ENCODE results near the gene ANO1.

Gene ANO1

GRCh38 chr11:70209391-70209912, 131.3 kb downstream of the ANO1 start:
- no peaks in the 10 kb centered on the region for H3K27me3 ChIP-seq (ENCODE audit: control insufficient read depth, low read length)
- no peak overlapping the region for H3K4me2 ChIP-seq (ENCODE audit: low read length)
- H3K36me3 ChIP-seq (ENCODE audit: control insufficient read depth, low read length), result peaks cover 49% of the 10 kb centered on the region
- H3F3A ChIP-seq (ENCODE audit: control insufficient read depth, insufficient read depth), result no peaks in the 10 kb centered on the region
- peaks cover 7% of the 10 kb centered on the region for H3K4me1 ChIP-seq (ENCODE audit: control insufficient read depth, low read length)
- H3K9me2 ChIP-seq (replicated peaks; ENCODE audit: control insufficient read depth, low read length), result no peaks in the 10 kb centered on the region
- H3K4me3 ChIP-seq (ENCODE audit: low read length), result no peak overlapping the region
- peaks cover 29% of the 10 kb centered on the region; the same call in 1 of the 2 replicates for H4K20me1 ChIP-seq (ENCODE audit: control insufficient read depth, insufficient read depth, low read depth, low read length)
- TF ChIP-seq EZH2phosphoT487 (IDR thresholded peaks at IDR 0.05; ENCODE audit: borderline replicate concordance, low read length) (no peak), CTCF (IDR thresholded peaks at IDR 0.05; ENCODE audit: low read depth, low read length, poor library complexity, severe bottlenecking) (no peak)
- no peaks in the 10 kb centered on the region for H3K9me3 ChIP-seq (ENCODE audit: control insufficient read depth, insufficient read depth, low read length)
- H3K27ac ChIP-seq (ENCODE audit: low read depth, low read length), result no peak overlapping the region
- H3K79me2 ChIP-seq (ENCODE audit: control insufficient read depth, low read length), result peaks cover 39% of the 10 kb centered on the region

GRCh38 chr11:70210051-70210501, 132.0 kb downstream of the ANO1 start:
- no peaks in the 10 kb centered on the region for H3K9me2 ChIP-seq (replicated peaks; ENCODE audit: control insufficient read depth, low read length)
- H3K27ac ChIP-seq (ENCODE audit: low read depth, low read length), result no peak overlapping the region
- peaks cover 22% of the 10 kb centered on the region; the same call in 1 of the 2 replicates for H4K20me1 ChIP-seq (ENCODE audit: control insufficient read depth, insufficient read depth, low read depth, low read length)
- no peak overlapping the region for H3K4me3 ChIP-seq (ENCODE audit: low read length)
- peaks cover under 1% of the 10 kb centered on the region; the same call in 1 of the 2 replicates for H3K4me1 ChIP-seq (ENCODE audit: control insufficient read depth, low read length)
- no peaks in the 10 kb centered on the region for H3K27me3 ChIP-seq (ENCODE audit: control insufficient read depth, low read length)
- TF ChIP-seq CTCF (IDR thresholded peaks at IDR 0.05; ENCODE audit: low read depth, low read length, poor library complexity, severe bottlenecking) (no peak), EZH2phosphoT487 (IDR thresholded peaks at IDR 0.05; ENCODE audit: borderline replicate concordance, low read length) (no peak)
- H3F3A ChIP-seq (ENCODE audit: control insufficient read depth, insufficient read depth), result no peaks in the 10 kb centered on the region
- H3K79me2 ChIP-seq (ENCODE audit: control insufficient read depth, low read length), result peaks cover 33% of the 10 kb centered on the region
- H3K36me3 ChIP-seq (ENCODE audit: control insufficient read depth, low read length), result peaks cover 43% of the 10 kb centered on the region
- no peaks in the 10 kb centered on the region for H3K9me3 ChIP-seq (ENCODE audit: control insufficient read depth, insufficient read depth, low read length)
- H3K4me2 ChIP-seq (ENCODE audit: low read length), result no peak overlapping the region

- Histone ChIP-seq H3K79me2 (ENCODE audit: control insufficient read depth, low read length) (peaks cover 29% of the 10 kb centered on the region), H3K9me3 (ENCODE audit: control insufficient read depth, insufficient read depth, low read length) (no peaks in the 10 kb centered on the region), H3K36me3 (ENCODE audit: control insufficient read depth, low read length) (peaks cover 38% of the 10 kb centered on the region), H4K20me1 (ENCODE audit: control insufficient read depth, insufficient read depth, low read depth, low read length) (peaks cover 18% of the 10 kb centered on the region; the same call in 1 of the 2 replicates), H3F3A (ENCODE audit: control insufficient read depth, insufficient read depth) (no peaks in the 10 kb centered on the region), H3K4me3 (ENCODE audit: low read length) (no peak overlapping the region), H3K4me1 (ENCODE audit: control insufficient read depth, low read length) (no peaks in the 10 kb centered on the region), H3K27ac (ENCODE audit: low read depth, low read length) (no peak overlapping the region), H3K9me2 (replicated peaks; ENCODE audit: control insufficient read depth, low read length) (no peaks in the 10 kb centered on the region), H3K27me3 (ENCODE audit: control insufficient read depth, low read length) (no peaks in the 10 kb centered on the region), H3K4me2 (ENCODE audit: low read length) (no peak overlapping the region)
- TF ChIP-seq CTCF (IDR thresholded peaks at IDR 0.05; ENCODE audit: low read depth, low read length, poor library complexity, severe bottlenecking) (no peak), EZH2phosphoT487 (IDR thresholded peaks at IDR 0.05; ENCODE audit: borderline replicate concordance, low read length) (no peak)
Measured at GRCh38 chr11:70210530-70210929, 132.4 kb downstream of the ANO1 start.
